ENCODE measurements around the gene MSRB1.

MSRB1 gene

DNA sequence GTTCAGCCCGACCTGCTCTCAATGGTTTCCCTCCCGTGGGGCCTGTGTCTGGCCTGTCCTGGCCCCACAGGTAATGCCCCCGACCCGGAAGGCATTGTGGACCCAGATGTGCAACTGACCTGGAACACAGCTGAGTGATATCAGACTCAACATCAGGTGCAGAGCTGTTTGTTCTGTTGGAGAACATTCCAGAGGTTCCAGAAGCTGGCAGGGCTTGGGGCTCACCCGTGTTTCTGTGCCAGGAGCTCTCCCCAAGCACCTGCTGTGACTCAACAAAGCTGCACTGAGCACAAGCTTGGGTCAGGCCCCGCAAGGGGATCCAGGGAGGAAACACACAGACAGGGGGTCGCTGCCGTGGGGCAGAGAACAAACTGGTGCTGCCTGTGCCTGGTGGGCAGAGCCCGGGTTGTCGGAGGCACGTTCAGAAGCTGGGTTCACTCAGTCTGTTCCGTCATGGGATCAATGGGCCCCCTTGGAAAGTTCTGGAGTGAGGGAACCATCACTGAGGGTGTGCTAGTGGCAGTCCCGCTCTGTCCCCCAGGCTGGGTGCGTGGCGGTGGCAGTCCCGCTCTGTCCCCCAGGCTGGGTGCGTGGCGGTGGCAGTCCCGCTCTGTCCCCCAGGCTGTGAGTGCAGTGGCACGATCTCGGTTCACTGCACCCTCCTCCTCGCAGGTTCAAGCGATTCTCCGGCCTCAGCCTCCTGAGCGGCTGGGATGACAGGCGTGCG is 46.9 kb downstream of the MSRB1 start:
- peak; percentile 17 for DNase-seq (ENCODE audit: low spot score)

DNA sequence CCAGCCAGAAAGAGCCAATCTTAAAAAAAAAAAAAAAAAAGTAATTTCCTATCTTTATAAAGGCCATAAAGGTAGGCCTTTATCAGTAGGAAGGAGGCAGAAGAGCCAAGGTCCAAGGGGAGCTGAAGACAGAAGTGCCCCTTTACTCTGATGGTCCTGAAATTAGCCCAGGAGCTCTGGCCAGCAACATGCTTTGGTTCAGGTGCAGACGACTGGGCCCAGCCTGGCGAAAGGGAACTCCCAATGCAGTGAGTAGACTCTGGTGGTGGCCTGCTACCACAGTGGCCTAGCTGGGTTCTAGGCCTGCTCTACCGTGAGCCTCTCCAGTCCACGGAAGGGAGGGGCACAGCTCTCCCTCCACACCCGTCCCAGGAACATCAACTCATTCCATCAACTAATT is 47.9 kb downstream of the MSRB1 start:
- DNase-seq (ENCODE audit: low spot score): no peak

DNA sequence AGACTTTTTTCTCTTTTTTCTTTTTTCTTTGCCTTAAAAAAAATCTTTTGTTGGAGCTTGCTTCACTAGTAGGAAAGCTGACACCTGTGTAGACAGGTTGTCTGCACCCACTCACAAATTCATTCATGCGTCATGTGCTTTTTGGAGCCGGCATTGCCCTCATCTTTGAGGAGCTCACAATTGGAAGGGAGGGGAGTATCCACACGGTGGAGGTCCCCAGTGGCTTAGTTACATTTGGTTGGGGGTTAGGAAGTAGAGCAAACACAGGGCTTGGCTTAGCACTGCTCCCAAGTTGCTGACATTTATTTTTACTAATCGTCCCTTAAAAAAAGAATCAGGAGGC is 52.3 kb downstream of the MSRB1 start:
- DNase-seq (ENCODE audit: low spot score): no peak

DNA sequence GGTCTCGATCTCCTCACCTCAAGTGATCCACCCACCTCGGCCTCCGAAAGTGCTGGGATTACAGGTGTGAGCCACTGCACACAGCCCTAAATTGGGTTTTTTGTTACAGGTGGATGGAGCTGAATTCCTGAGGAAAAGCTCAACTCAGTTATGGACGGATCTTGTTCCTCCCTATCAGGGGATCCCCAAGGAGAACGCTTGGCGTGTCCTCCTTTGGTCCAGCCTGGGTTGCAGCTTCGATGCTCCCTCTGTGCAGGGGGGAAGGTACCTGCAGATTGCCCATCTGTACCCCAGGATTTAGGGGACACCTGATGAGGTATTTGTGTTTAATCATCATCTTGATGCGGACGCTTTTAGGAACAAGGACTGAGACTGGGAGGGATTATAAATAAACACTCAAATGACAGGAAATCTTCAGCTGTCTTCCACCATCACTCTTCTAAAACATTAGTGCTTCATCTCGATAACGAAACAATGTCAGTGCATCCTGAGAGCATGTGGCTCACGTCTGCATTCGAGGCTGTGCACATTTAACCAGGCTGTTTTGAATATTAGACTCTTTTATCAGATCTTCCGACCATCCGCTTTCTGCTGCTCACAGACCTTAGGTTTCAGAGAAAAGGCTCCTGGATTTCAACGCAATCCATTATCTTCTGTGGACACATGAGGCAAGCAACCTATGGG is 52.8 kb downstream of the MSRB1 start:
- DNase-seq (ENCODE audit: low spot score): no peak

All from D341Med (cell line).